Activated T-cell treated with anti-CD3 and anti-CD28 coated beads, Interleukin-2, amount 50 U/mL, for 4 hours (primary cell): Measurements from ENCODE around the gene PSMA8. TPM values are rescaled to one million over a fixed set of nuclear protein-coding genes. Genes with fewer than 3 reads are reported as not detected.
"Not testable (repeated sequence)": the region's sequence is repeated elsewhere in the genome, so short reads cannot be mapped to it uniquely, and the experiment has no call there.

Experiments
- ATAC-seq, 2 donors: fragments of 200-7000 bp; cut with Tn5 transposase; one replicate each; pipeline ENCODE4 v1.10.0; 2021
- DNase-seq: peaks from one replicate; pipeline ENCODE4 v3.0.0-alpha.2; 2020
- H3K27me3 Mint-ChIP-seq: one replicate; pipeline ENCODE4 v1.8.0; 2021; ENCODE audit warnings: low read depth, mixed read lengths
- H3K36me3 Mint-ChIP-seq: one replicate; pipeline ENCODE4 v1.8.0; 2022; ENCODE audit warnings: mixed read lengths; ENCODE audit not compliant: insufficient read depth
- H3K4me1 Mint-ChIP-seq: one replicate; pipeline ENCODE4 v1.8.0; 2021; ENCODE audit warnings: low read depth, mixed read lengths
- H3K4me3 Mint-ChIP-seq: one replicate; pipeline ENCODE4 v1.8.0; 2021; ENCODE audit warnings: mild to moderate bottlenecking, moderate library complexity, mixed read lengths
- H3K9me3 Mint-ChIP-seq: one replicate; pipeline ENCODE4 v1.8.0; 2021; ENCODE audit warnings: mixed read lengths
- total RNA-seq, 3 donors: library from RNA; stranded (reverse); gene quantifications; one replicate each; pipeline ENCODE4 v1.2.1, GENCODE V29; 2021

The PSMA8 gene
- total RNA-seq, 3 donors from 2014 or later: 0.87 to 2.1 (median 1.0) TPM

- Mint-ChIP-seq H3K27me3 (no peaks in the 10 kb centered on the region), H3K4me1 (peaks cover 53% of the 10 kb centered on the region), H3K4me3 (no peak overlapping the region), H3K9me3 (no peaks in the 10 kb centered on the region), H3K36me3 (peaks cover 7% of the 10 kb centered on the region)
- ATAC-seq (no peak), DNase-seq (no peak)
Measured at GRCh38 chr18:26230497-26230896, 96.8 kb downstream of the PSMA8 start.

GRCh38 chr18:26233208-26233607, 99.5 kb downstream of the PSMA8 start:
- H3K9me3 Mint-ChIP-seq: no peaks in the 10 kb centered on the region
- no peak for DNase-seq
- ATAC-seq: no peak
- peaks cover 40% of the 10 kb centered on the region for H3K4me1 Mint-ChIP-seq
- H3K27me3 Mint-ChIP-seq: no peaks in the 10 kb centered on the region
- H3K36me3 Mint-ChIP-seq: peaks cover 7% of the 10 kb centered on the region
- no peak overlapping the region for H3K4me3 Mint-ChIP-seq

DNA sequence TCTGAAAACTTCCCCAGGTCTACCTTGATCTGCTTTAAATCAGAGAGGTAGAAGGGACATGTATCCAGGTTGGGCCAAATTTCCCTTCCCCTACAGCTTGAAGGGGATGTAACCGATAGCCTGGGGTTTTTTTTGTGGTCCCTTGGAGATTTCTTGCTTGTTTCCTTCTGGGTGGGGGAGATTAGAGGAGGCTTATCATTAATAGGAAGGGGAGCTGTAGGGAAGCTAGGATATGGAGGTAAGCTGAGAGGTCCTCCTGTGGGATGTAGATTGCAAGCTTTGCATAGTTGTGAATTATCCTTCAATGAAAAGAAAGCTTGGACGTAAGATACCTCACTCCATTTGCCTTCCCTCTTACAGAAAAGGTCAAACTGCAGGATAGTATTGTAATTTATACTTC, 103.7 kb downstream of the PSMA8 start:
- peaks cover 10% of the 10 kb centered on the region for H3K9me3 Mint-ChIP-seq

GRCh38 chr18:26238718-26239117, 105.0 kb downstream of the PSMA8 start:
- not testable (repeated sequence) for ATAC-seq, H3K27me3 Mint-ChIP-seq, DNase-seq, H3K4me3 Mint-ChIP-seq, H3K36me3 Mint-ChIP-seq
- H3K9me3 Mint-ChIP-seq: peaks cover 14% of the 10 kb centered on the region
- peaks cover 18% of the 10 kb centered on the region for H3K4me1 Mint-ChIP-seq

More for the DNA sequence above, 103.7 kb downstream of the PSMA8 start:
- not testable (repeated sequence) for H3K4me3 Mint-ChIP-seq, ATAC-seq, DNase-seq, H3K27me3 Mint-ChIP-seq, H3K36me3 Mint-ChIP-seq
- H3K4me1 Mint-ChIP-seq: peaks cover 24% of the 10 kb centered on the region

DNA sequence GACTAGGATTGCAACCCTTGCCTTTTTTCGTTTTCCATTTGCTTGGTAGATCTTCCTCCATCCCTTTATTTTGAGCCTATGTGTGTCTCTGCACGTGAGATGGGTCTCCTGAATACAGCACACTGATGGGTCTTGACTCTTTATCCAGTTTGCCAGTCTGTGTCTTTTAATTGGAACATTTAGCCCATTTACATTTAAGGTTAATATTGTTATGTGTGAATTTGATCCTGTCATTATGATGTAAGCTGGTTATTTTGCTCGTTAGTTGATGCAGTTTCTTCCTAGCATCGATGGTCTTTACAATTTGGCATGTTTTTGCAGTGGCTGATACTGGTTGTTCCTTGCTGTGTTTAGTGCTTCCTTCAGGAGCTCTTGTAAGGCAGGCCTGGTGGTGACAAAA, 108.7 kb downstream of the PSMA8 start:
- not testable (repeated sequence) for H3K27me3 Mint-ChIP-seq, DNase-seq, ATAC-seq, H3K4me3 Mint-ChIP-seq, H3K4me1 Mint-ChIP-seq
- Mint-ChIP-seq H3K9me3 (peaks cover 14% of the 10 kb centered on the region), H3K36me3 (peaks cover 18% of the 10 kb centered on the region)

Other genes with a start within 250 kb of the PSMA8 start
- 10 to 100 TPM; 56.7 to 62.9 (median 59.3) TPM for gene SS18, start 43.3 kb upstream of the PSMA8 start, total RNA-seq
- 10 to 100 TPM; 22.5 to 27.2 (median 23.0) TPM for gene TAF4B, start 92.6 kb downstream of the PSMA8 start, total RNA-seq